Panc1 (cell line): ENCODE measurements around the gene HOXB3. TPM values are rescaled to one million over a fixed set of nuclear protein-coding genes. Genes with fewer than 3 reads are reported as not detected.

ENCODE experiments used
- ATAC-seq: fragments of 200-7000 bp; cut with Tn5 transposase; 2 replicates; pipeline ENCODE4 v1.9.1; 2020; ENCODE audit warnings: mild to moderate bottlenecking, moderate library complexity
- BruUV-seq: library from RNA; stranded (reverse); fragments of 400-500 nt; replicated peaks from 2 replicates; lab custom pipeline; 2021; lab: Mats Ljungman, UMichigan
- CTCF ChIA-PET: fragments of 300-600 bp; sonication (Branson Sonifier 250); formaldehyde crosslinking; loops from one replicate; lab custom pipeline; 2022; ENCODE audit warnings: antibody characterized with exemption; lab: Charles Lee
- POLR2A ChIA-PET: fragments of 300-600 bp; sonication (Branson Sonifier 250); formaldehyde crosslinking; loops from one replicate; lab custom pipeline; 2022; ENCODE audit warnings: antibody characterized with exemption; lab: Charles Lee
- DNase-seq: peaks from one replicate; pipeline ENCODE4 v3.0.0-alpha.2; 2010; ENCODE audit warnings: low read depth, low spot score
- H3K27ac ChIP-seq: 2 replicates; pipeline ENCODE4 v1.5.1; 2011; ENCODE audit warnings: mild to moderate bottlenecking, low read length, inconsistent platforms
- H3K27me3 ChIP-seq: fragments of 200-500 bp; sonication (Bioruptor generic); 2 replicates; pipeline ENCODE4 v1.6.0; 2014; ENCODE audit warnings: low read length, inconsistent platforms; ENCODE audit not compliant: control insufficient read depth, insufficient read depth
- H3K36me3 ChIP-seq: fragments of 200-500 bp; sonication (Bioruptor generic); 2 replicates; pipeline ENCODE4 v1.5.1; 2014; ENCODE audit warnings: inconsistent platforms, mild to moderate bottlenecking, low read length, moderate library complexity; ENCODE audit not compliant: control insufficient read depth, insufficient read depth
- H3K4me1 ChIP-seq: 2 replicates; pipeline ENCODE4 v1.5.1; 2011; ENCODE audit warnings: inconsistent platforms, mild to moderate bottlenecking, low read length, moderate library complexity; ENCODE audit not compliant: control insufficient read depth, insufficient read depth
- H3K4me3 ChIP-seq, 2 experiments: 2 replicates each; pipeline ENCODE4 v1.5.1; 2011 to 2012; ENCODE audit warnings: low read depth in 2 of 2, low read length in 2 of 2, mild to moderate bottlenecking in 2 of 2, inconsistent platforms in 1 of 2, moderate library complexity in 1 of 2
- H3K9me3 ChIP-seq: fragments of 200-500 bp; sonication (Bioruptor generic); 2 replicates; pipeline ENCODE4 v1.5.1; 2014; ENCODE audit warnings: low read depth, mild to moderate bottlenecking, inconsistent platforms, low read length, moderate library complexity; ENCODE audit not compliant: control insufficient read depth, insufficient read depth
- CTCF ChIP-seq: fragments of 450-650 bp; IDR thresholded peaks from 2 replicates; pipeline ENCODE4 v1.5.1; 2017; ENCODE audit warnings: mild to moderate bottlenecking
- POLR2AphosphoS5 ChIP-seq: IDR thresholded peaks from 2 replicates; pipeline ENCODE4 v1.6.1; 2012; ENCODE audit warnings: mild to moderate bottlenecking, low read depth, low read length, moderate library complexity
- REST ChIP-seq, 2 experiments: IDR thresholded peaks; 2 replicates each; pipeline ENCODE4 v1.6.1; 2011 to 2012; ENCODE audit warnings: low read depth in 2 of 2, control low read depth in 1 of 2, low read length in 1 of 2, mild to moderate bottlenecking in 1 of 2, moderate library complexity in 1 of 2; ENCODE audit not compliant: insufficient read depth in 1 of 2
- SIN3A ChIP-seq: IDR thresholded peaks from 2 replicates; pipeline ENCODE4 v1.6.1; 2012; ENCODE audit warnings: low read depth, mild to moderate bottlenecking, low read length, moderate library complexity, borderline replicate concordance; ENCODE audit not compliant: insufficient read depth
- TCF7L2 ChIP-seq: IDR thresholded peaks from 2 replicates; pipeline ENCODE4 v1.6.1; 2011; ENCODE audit warnings: mild to moderate bottlenecking, low read depth, low read length, inconsistent platforms
- in situ Hi-C: cut with HindIII; loops from 2 replicates; pipeline ENCODE4 v1.10.0; 2016; ENCODE audit warnings: low sequenced_read_pairs, low pct_unique_long_range_greater_than_20kb
- intact Hi-C: fragments of 100-400 bp; cut with micrococcal nuclease; formaldehyde crosslinking; loops from one replicate; pipeline ENCODE4 v1.10.0; 2022; ENCODE audit not compliant: unreplicated experiment
- total RNA-seq: library from RNA; stranded (reverse); gene quantifications from one replicate; pipeline ENCODE4 v1.2.1, GENCODE V29; 2021; ENCODE audit not compliant: unreplicated experiment

Gene HOXB3
- total RNA-seq, 1 experiment from 2014 or later: 127 TPM

- ChIA-PET POLR2A (interaction anchor here (0.6 to 0.7 kb wide), 2 partner anchors 12 to 219 kb away, joined by 3 read pairs; no protein-coding TSS in a partner anchor), CTCF (interaction anchor here (0.6 to 1.0 kb wide), 2 partner anchors 34 to 221 kb away, joined by 3 to 4 read pairs; no protein-coding TSS in a partner anchor)
- ATAC-seq (peak; percentile 13), DNase-seq (no peak)
- in situ Hi-C loops (loop anchor here (5.0 kb wide), 1 partner anchor 63 kb away; the partner anchor contains the start of gene HOXB8), intact Hi-C loops (loop anchor here (2.0 kb wide), 1 partner anchor 64 kb away; no protein-coding TSS in a partner anchor)
- no TSS peak for BruUV-seq
- peak overlapping the region; percentile 99 for H3K27ac ChIP-seq
- TF ChIP-seq TCF7L2 (no peak), REST (IDR thresholded peaks at IDR 0.05; ENCODE audit: insufficient read depth in 1 of 2, low read depth in 2 of 2, low read length in 1 of 2) (0 out of 4 replicates have a peak, but pooled peaks of 1 of the 2 experiments have one; percentile 43), SIN3A (peak; percentile 58; the same call in 1 of the 2 replicates), POLR2AphosphoS5 (peak; percentile 15; the same call in 1 of the 2 replicates), CTCF (no peak)
- H3K4me1 ChIP-seq: peaks cover 80% of the 10 kb centered on the region
- no peaks in the 10 kb centered on the region for H3K27me3 ChIP-seq
- H3K36me3 ChIP-seq: peaks cover 16% of the 10 kb centered on the region
- H3K9me3 ChIP-seq: no peaks in the 10 kb centered on the region
- peak overlapping the region; percentile 52 to 61 for H3K4me3 ChIP-seq
Observed at GRCh38 chr17:48554412-48555257, 35.4 kb downstream of the HOXB3 start.

- POLR2A ChIA-PET: no interaction called here
- ATAC-seq (no peak), DNase-seq (no peak)
- in situ Hi-C loops (no loop called here), intact Hi-C loops (loop anchor here (2.0 kb wide), 1 partner anchor 65 kb away; no protein-coding TSS in a partner anchor)
- peaks cover 24% of the 10 kb centered on the region for H3K36me3 ChIP-seq
- CTCF ChIA-PET: no interaction called here
- no peaks in the 10 kb centered on the region for H3K27me3 ChIP-seq
- BruUV-seq: no TSS peak
- H3K9me3 ChIP-seq: no peaks in the 10 kb centered on the region
- peak overlapping the region; percentile 52 to 61 for H3K4me3 ChIP-seq
- H3K27ac ChIP-seq: peak overlapping the region; percentile 99
- TF ChIP-seq REST (IDR thresholded peaks at IDR 0.05; ENCODE audit: insufficient read depth in 1 of 2, low read depth in 2 of 2, low read length in 1 of 2) (no peak), CTCF (no peak)
- peaks cover 80% of the 10 kb centered on the region for H3K4me1 ChIP-seq
Observed at GRCh38 chr17:48553826-48554225, 36.2 kb downstream of the HOXB3 start.
